GM23338 (cell line): ENCODE measurements around the gene ANKRD18A. TPM values are rescaled to one million over a fixed set of nuclear protein-coding genes. Genes with fewer than 3 reads are reported as not detected.

ENCODE experiments used
- ATAC-seq: fragments of 200-7000 bp; cut with Tn5 transposase; 3 replicates; pipeline ENCODE4 v1.9.1; 2020
- DNase-seq: peaks from one replicate; pipeline ENCODE4 v3.0.0-alpha.2; 2015; ENCODE audit warnings: low spot score
- H2AFZ ChIP-seq: fragments of 200-600 bp; sonication (generic); 2 replicates; pipeline ENCODE4 v1.8.0; 2016; ENCODE audit warnings: antibody characterized with exemption, mild to moderate bottlenecking, moderate library complexity
- H3F3A ChIP-seq: fragments of 200-600 bp; sonication (generic); replicated peaks from 2 replicates; pipeline ENCODE4 v1.8.0; 2017; ENCODE audit warnings: antibody characterized with exemption, mixed run types, low read depth
- H3K27ac ChIP-seq: fragments of 200-600 bp; sonication (generic); 2 replicates; pipeline ENCODE4 v1.6.1; 2016; ENCODE audit warnings: low read depth
- H3K27me3 ChIP-seq: fragments of 200-600 bp; sonication (generic); 2 replicates; pipeline ENCODE4 v1.8.0; 2016; ENCODE audit warnings: mild to moderate bottlenecking, mixed run types, moderate library complexity; ENCODE audit not compliant: insufficient read depth
- H3K36me3 ChIP-seq: fragments of 200-600 bp; sonication (generic); 2 replicates; pipeline ENCODE4 v1.8.0; 2016; ENCODE audit warnings: mild to moderate bottlenecking; ENCODE audit not compliant: insufficient read depth
- H3K4me1 ChIP-seq: fragments of 200-600 bp; sonication (generic); 2 replicates; pipeline ENCODE4 v1.8.0; 2016; ENCODE audit warnings: mild to moderate bottlenecking, moderate library complexity; ENCODE audit not compliant: insufficient read depth
- H3K4me2 ChIP-seq: fragments of 200-600 bp; sonication (generic); 2 replicates; pipeline ENCODE4 v1.7.1; 2017; ENCODE audit warnings: mixed run types
- H3K4me3 ChIP-seq: fragments of 200-600 bp; sonication (generic); 2 replicates; pipeline ENCODE4 v1.6.1; 2016; ENCODE audit warnings: mixed run types
- H3K79me2 ChIP-seq: fragments of 200-600 bp; sonication (generic); replicated peaks from 2 replicates; pipeline ENCODE4 v1.8.0; 2017; ENCODE audit warnings: mild to moderate bottlenecking; ENCODE audit not compliant: insufficient read depth
- H3K9me2 ChIP-seq: fragments of 200-600 bp; sonication (generic); 2 replicates; pipeline ENCODE4 v1.8.0; 2017; ENCODE audit not compliant: insufficient read depth
- H4K20me1 ChIP-seq: fragments of 200-600 bp; sonication (generic); replicated peaks from 2 replicates; pipeline ENCODE4 v1.8.0; 2017; ENCODE audit warnings: mild to moderate bottlenecking; ENCODE audit not compliant: insufficient read depth
- H3K27ac Mint-ChIP-seq: 2 replicates; pipeline ENCODE4 v1.8.0; 2020; ENCODE audit warnings: inconsistent platforms, mild to moderate bottlenecking, moderate library complexity, mixed read lengths
- H3K27me3 Mint-ChIP-seq: 3 replicates; pipeline ENCODE4 v1.8.0; 2022; ENCODE audit warnings: low read depth, mild to moderate bottlenecking, moderate library complexity, mixed read lengths, inconsistent platforms; ENCODE audit not compliant: insufficient read depth, poor library complexity
- H3K36me3 Mint-ChIP-seq: 3 replicates; pipeline ENCODE4 v1.8.0; 2021; ENCODE audit warnings: low read depth, mild to moderate bottlenecking, inconsistent platforms, moderate library complexity, mixed read lengths
- H3K4me1 Mint-ChIP-seq: 3 replicates; pipeline ENCODE4 v1.8.0; 2020; ENCODE audit warnings: mild to moderate bottlenecking, inconsistent platforms, mixed read lengths
- H3K4me3 Mint-ChIP-seq: 3 replicates; pipeline ENCODE4 v1.8.0; 2021; ENCODE audit warnings: moderate library complexity, mild to moderate bottlenecking, inconsistent platforms, mixed read lengths
- H3K9me3 Mint-ChIP-seq: 3 replicates; pipeline ENCODE4 v1.8.0; 2020; ENCODE audit warnings: moderate library complexity, mild to moderate bottlenecking, inconsistent platforms, mixed read lengths
- POLR2AphosphoS5 ChIP-seq: IDR thresholded peaks from 2 replicates; pipeline ENCODE4 v1.6.1; 2016; ENCODE audit warnings: antibody characterized with exemption, low read depth
- ZNF114 ChIP-seq: fragments of 250-450 bp; sonication (Bioruptor Pico); IDR thresholded peaks from 2 replicates; pipeline ENCODE4 v1.5.0; 2020; ENCODE audit warnings: mild to moderate bottlenecking, moderate library complexity
- ZNF331 ChIP-seq: fragments of 250-450 bp; sonication (Bioruptor Pico); IDR thresholded peaks from 2 replicates; pipeline ENCODE4 v1.5.0; 2020; ENCODE audit warnings: low read depth, mild to moderate bottlenecking, moderate library complexity
- polyA plus RNA-seq: library from polyadenylated mRNA; unstranded; fragments of >200 nt; fragmentation: Nextera tagmentation; extraction: Ambion mirVana; gene quantifications from 2 replicates; pipeline ENCODE4 v1.2.1, GENCODE V29; 2016
- total RNA-seq: library from RNA; depleted of rRNA; stranded (reverse); fragments of >200 nt; shearing (Covaris generic); gene quantifications from 2 replicates; pipeline ENCODE4 v1.2.3, GENCODE V29; 2014
- TF ChIP-seq, protein P1 (sequence below): fragments of 250-450 bp; sonication (Bioruptor Pico); IDR thresholded peaks from 2 replicates; pipeline ENCODE4 v1.5.0; 2020; ENCODE audit warnings: mild to moderate bottlenecking, moderate library complexity
- TF ChIP-seq, protein P2 (sequence below): IDR thresholded peaks from 2 replicates; pipeline ENCODE4 v1.6.1; 2016; ENCODE audit warnings: antibody characterized with exemption

The ANKRD18A gene
- total and polyA plus RNA-seq, 2 experiments from 2014 or later, result 2.7 to 6.9 TPM

DNA sequence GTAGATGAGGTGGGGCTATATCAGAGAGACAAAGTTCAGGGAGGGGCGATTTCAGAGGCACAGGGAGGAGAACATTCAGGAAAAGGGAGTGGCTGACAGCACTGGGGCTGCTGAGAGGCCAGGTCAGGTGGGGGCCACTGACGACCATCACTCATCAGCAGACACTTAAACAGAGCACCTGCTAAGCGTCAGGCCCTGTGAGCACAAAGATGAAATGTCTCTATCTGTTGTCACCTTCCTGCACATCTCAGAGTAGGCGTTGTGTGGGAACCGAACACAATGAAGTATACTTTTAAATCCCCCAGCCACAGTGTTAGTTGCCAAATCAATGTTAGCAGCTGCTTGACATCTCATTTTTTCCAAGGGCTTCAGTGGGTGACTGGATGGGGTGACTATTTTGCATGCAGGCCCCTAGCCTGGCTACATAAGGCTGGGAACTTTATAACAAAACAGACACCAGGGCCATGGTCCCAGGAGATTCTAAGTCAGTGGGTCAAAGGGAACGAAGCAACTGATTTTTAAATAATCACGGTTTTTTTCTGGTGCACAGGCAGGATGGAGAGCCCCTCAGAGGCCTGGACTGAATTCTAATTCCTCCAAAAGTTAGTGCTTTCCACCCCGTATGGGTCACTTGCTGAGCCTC, 31.1 kb upstream of the ANKRD18A start:
- peak overlapping the region; percentile 72; the same call in 1 of the 2 replicates for H2AFZ ChIP-seq
- Mint-ChIP-seq H3K4me3 (no peak overlapping the region), H3K9me3 (no peaks in the 10 kb centered on the region), H3K27ac (no peak overlapping the region), H3K4me1 (no peaks in the 10 kb centered on the region), H3K27me3 (peaks cover 4% of the 10 kb centered on the region), H3K36me3 (no peaks in the 10 kb centered on the region)
- 0 out of 2 replicates have a peak, but pooled peaks cover 3% of the 10 kb centered on the region for H3K9me2 ChIP-seq
- H3K4me3 ChIP-seq, result no peak overlapping the region
- no peaks in the 10 kb centered on the region for H4K20me1 ChIP-seq
- no peak overlapping the region for H3K27ac ChIP-seq
- H3K36me3 ChIP-seq, result no peaks in the 10 kb centered on the region
- ATAC-seq (no peak), DNase-seq (no peak)
- H3K27me3 ChIP-seq, result no peaks in the 10 kb centered on the region
- H3K79me2 ChIP-seq, result no peaks in the 10 kb centered on the region
- TF ChIP-seq, protein P1, sequence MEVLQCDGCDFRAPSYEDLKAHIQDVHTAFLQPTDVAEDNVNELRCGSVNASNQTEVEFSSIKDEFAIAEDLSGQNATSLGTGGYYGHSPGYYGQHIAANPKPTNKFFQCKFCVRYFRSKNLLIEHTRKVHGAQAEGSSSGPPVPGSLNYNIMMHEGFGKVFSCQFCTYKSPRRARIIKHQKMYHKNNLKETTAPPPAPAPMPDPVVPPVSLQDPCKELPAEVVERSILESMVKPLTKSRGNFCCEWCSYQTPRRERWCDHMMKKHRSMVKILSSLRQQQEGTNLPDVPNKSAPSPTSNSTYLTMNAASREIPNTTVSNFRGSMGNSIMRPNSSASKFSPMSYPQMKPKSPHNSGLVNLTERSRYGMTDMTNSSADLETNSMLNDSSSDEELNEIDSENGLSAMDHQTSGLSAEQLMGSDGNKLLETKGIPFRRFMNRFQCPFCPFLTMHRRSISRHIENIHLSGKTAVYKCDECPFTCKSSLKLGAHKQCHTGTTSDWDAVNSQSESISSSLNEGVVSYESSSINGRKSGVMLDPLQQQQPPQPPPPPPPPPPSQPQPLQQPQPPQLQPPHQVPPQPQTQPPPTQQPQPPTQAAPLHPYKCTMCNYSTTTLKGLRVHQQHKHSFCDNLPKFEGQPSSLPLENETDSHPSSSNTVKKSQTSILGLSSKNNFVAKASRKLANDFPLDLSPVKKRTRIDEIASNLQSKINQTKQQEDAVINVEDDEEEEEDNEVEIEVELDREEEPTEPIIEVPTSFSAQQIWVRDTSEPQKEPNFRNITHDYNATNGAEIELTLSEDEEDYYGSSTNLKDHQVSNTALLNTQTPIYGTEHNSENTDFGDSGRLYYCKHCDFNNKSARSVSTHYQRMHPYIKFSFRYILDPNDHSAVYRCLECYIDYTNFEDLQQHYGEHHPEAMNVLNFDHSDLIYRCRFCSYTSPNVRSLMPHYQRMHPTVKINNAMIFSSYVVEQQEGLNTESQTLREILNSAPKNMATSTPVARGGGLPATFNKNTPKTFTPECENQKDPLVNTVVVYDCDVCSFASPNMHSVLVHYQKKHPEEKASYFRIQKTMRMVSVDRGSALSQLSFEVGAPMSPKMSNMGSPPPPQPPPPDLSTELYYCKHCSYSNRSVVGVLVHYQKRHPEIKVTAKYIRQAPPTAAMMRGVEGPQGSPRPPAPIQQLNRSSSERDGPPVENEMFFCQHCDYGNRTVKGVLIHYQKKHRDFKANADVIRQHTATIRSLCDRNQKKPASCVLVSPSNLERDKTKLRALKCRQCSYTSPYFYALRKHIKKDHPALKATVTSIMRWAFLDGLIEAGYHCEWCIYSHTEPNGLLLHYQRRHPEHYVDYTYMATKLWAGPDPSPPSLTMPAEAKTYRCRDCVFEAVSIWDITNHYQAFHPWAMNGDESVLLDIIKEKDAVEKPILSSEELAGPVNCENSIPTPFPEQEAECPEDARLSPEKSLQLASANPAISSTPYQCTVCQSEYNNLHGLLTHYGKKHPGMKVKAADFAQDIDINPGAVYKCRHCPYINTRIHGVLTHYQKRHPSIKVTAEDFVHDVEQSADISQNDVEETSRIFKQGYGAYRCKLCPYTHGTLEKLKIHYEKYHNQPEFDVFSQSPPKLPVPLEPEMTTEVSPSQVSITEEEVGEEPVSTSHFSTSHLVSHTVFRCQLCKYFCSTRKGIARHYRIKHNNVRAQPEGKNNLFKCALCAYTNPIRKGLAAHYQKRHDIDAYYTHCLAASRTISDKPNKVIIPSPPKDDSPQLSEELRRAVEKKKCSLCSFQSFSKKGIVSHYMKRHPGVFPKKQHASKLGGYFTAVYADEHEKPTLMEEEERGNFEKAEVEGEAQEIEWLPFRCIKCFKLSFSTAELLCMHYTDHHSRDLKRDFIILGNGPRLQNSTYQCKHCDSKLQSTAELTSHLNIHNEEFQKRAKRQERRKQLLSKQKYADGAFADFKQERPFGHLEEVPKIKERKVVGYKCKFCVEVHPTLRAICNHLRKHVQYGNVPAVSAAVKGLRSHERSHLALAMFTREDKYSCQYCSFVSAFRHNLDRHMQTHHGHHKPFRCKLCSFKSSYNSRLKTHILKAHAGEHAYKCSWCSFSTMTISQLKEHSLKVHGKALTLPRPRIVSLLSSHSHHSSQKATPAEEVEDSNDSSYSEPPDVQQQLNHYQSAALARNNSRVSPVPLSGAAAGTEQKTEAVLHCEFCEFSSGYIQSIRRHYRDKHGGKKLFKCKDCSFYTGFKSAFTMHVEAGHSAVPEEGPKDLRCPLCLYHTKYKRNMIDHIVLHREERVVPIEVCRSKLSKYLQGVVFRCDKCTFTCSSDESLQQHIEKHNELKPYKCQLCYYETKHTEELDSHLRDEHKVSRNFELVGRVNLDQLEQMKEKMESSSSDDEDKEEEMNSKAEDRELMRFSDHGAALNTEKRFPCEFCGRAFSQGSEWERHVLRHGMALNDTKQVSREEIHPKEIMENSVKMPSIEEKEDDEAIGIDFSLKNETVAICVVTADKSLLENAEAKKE, result no peak
- TF ChIP-seq, protein P2, sequence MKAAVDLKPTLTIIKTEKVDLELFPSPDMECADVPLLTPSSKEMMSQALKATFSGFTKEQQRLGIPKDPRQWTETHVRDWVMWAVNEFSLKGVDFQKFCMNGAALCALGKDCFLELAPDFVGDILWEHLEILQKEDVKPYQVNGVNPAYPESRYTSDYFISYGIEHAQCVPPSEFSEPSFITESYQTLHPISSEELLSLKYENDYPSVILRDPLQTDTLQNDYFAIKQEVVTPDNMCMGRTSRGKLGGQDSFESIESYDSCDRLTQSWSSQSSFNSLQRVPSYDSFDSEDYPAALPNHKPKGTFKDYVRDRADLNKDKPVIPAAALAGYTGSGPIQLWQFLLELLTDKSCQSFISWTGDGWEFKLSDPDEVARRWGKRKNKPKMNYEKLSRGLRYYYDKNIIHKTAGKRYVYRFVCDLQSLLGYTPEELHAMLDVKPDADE, result no peak
- TF ChIP-seq ZNF331 (CRISPR knock-in tag) (no peak), POLR2AphosphoS5 (no peak), ZNF114 (CRISPR knock-in tag) (no peak)
- H3K4me2 ChIP-seq, result no peak overlapping the region
- no peaks in the 10 kb centered on the region for H3F3A ChIP-seq
- H3K4me1 ChIP-seq, result no peaks in the 10 kb centered on the region
